HS-5 (cell line): ENCODE data around the gene SLC6A9.

Experiments
- DNase-seq: peaks from one replicate; pipeline ENCODE4 v3.0.0-alpha.2; 2012; ENCODE audit warnings: low read depth

SLC6A9 gene

DNA sequence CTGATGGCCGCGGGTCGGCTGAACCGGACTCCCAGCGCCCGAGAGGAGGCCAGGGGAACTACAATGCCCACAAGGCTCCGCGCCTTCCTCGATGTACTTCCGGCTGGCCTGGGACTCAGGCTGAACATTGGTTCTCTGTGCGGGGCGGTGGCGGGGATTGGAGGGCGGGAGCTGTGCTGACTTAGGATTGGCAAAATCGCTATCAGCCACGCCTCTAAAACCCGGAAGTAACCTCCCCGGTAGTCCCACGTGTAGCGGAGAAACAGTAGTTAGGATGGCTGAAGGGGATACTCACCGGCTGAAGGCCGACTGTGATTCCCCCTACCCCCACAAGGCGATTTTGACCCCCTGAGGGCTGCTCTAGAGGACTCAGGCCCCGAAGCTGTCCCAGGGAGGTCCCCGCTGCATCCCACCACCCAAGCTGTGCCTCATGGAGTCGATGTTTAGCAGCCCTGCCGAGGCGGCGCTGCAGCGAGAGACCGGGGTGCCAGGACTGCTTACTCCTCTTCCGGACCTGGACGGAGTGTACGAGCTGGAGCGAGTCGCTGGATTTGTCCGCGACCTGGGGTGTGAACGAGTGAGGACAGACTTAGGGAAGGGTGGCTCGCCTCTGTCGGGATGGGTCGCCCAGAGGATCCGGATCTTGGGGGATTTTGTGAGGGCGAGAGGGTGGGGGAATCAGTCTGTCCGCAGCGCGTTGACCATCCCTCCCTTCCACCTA lies 61.4 kb downstream of the SLC6A9 start, which contains the start of gene DPH2:
Gene DPH2, plus strand, starts transcription at position 265 of the 721 bp plus-strand sequence. Its CDS starts 166 bp downstream, at position 431.
- peak; percentile 84 for DNase-seq

DNA sequence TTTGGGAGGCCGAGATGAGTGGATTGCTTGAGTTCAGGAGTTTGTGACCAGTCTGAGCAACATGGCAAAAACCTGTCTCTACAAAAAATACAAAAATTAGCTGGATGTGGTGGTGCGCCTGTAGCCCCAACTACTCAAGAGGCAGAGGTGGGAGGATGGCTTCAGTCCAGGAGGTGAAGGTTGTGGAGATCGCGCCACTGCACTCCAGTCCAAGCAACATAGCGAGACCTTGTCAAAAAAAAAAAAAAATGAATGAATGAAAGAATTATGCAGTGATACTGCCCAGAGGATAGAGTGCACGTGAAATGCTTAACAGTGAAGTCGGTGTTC lies 61.9 kb downstream of the SLC6A9 start:
- DNase-seq: no peak

DNA sequence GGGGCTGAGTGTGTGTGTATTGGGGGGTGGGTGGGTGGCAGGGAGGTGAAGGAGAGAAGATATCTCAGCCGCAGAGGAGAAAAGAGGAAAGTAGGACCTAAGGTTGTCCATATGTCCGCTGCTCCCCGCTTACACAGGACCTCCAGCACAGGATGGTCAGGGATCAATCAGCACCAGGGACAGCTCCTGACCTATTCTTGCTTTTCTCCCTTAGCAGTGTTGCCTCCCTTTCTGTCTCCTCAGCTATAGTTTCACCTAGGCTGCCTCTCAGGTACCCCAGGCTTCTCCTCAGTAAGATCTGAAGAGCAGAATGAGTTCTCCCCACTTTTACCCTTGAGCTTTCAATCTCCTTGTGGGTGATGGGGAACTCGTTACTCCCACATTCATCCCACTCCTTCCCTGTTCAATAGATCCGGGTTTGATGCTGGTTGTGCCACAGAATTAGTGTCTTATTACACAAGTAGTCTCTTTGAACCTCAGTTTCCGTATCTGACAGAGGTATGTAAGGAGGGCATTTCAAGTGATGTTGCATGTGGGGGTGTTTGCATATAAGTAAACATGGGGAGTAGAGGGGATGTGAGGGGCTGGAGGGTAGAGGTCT lies 62.8 kb downstream of the SLC6A9 start:
- no peak for DNase-seq

DNA sequence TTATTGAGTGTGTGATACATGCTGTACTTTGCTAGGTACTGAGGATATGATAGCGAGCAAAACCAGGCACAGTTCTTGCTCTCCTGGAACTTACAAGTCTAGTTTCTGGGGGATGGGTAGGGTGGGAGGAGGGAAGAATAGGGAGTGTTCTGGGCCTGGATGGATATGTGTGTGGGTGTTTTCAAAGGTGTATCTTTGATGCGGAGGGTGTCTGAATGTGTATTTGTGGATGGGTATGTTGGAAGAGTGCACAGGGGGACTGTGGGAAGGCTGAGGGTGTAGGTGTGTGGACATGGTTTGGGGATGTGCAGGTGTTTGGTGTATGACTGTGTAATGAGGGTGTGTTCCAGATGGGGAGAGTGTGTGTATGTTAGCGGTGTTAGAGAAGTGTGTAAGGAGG lies 65.9 kb downstream of the SLC6A9 start:
- no peak for DNase-seq

DNA sequence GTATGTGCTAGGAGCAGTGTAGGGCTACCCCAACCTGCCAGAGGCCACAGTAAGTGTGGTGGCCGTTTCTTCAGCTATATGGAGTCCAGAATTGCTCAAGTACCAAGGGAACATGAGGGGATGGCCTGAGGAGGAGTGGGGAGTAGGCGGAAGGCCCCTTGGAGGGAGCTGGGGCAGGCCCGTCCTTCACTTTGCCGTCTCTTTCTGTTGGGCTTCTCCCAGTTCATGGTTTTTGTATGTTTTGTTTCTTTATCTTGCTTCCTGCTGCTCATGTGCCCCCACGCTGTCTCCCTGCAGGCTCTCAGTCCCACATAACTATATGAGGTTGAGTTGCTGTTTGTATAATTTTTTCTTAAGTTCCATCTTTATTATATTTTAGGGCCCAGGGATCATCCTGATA lies 67.4 kb downstream of the SLC6A9 start:
- DNase-seq: no peak

DNA sequence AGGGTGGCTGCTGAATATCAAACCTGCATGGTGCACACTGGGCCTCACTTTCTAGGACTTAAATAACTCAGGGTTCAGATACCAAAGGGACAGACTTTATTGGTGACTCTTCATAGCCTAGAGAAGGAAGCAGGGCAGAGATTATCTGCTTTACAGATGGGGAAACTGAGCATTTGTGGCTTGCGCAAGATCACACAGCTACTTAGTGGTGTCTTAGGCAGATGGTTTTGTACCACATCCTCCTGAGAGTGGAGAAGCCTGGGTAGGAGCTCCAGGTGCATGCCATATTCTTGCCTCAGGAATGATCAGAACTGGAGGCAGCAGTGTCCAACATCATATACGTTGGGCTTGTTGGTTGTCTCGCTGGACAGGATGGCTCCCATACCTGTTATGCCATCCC lies 68.3 kb downstream of the SLC6A9 start:
- no peak for DNase-seq

DNA sequence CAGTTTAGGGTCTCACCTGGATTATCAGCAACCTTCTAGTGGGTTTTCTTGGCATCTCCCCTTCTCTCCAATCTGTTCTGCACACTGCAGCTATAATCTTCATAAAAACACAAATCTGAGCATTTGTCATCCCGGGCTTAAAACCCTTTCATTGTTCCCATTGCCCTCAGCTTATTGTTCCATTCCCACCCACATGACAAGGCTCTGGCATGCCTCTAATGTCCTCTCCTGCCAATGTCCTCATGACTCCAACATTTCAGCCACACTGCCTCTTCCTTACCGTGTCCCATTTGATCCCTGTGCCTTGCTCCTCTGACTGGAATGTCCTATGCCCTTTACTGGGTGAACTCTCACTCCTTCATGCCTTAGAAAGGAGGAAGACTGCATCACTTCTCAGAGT lies 68.9 kb downstream of the SLC6A9 start:
- no peak for DNase-seq

DNA sequence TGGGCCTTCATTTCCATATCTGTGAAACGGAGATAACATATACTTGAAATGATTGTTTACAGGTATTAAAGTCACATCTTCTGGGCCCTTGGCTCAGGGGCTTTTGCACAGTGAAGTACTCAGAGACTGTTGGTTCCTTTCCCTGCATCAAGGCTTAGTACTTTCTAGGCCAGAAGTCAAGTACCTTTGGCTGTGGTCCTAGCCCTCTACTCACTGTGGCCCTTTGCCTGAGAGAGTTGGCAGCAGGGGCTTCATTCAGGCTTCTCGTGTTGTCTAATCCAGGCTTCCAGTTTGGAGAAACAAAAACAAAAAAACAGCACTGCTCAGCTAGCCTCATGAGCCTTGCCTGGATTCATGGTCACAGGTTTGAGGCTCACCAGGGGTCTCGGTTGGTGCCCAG lies 69.6 kb downstream of the SLC6A9 start:
- no peak for DNase-seq

DNA sequence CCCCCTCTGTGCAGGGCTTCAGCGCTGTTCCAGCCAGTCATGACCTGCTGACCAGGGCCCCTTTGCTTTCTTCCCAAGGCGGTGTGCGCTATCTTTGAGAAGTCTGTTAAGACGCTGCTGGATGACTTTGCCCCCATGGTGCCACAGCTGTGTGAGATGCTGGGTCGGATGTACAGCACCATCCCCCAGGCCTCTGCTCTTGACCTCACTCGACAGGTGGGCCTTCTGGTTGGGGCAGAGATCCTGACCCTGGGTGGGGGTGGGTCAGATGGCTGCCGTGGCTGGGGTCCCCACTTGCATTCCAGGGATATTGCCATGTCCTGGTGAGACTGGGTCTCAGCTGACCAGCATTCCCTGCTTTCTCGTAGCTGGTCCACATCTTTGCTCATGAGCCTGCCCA lies 70.5 kb downstream of the SLC6A9 start:
- DNase-seq: no peak

DNA sequence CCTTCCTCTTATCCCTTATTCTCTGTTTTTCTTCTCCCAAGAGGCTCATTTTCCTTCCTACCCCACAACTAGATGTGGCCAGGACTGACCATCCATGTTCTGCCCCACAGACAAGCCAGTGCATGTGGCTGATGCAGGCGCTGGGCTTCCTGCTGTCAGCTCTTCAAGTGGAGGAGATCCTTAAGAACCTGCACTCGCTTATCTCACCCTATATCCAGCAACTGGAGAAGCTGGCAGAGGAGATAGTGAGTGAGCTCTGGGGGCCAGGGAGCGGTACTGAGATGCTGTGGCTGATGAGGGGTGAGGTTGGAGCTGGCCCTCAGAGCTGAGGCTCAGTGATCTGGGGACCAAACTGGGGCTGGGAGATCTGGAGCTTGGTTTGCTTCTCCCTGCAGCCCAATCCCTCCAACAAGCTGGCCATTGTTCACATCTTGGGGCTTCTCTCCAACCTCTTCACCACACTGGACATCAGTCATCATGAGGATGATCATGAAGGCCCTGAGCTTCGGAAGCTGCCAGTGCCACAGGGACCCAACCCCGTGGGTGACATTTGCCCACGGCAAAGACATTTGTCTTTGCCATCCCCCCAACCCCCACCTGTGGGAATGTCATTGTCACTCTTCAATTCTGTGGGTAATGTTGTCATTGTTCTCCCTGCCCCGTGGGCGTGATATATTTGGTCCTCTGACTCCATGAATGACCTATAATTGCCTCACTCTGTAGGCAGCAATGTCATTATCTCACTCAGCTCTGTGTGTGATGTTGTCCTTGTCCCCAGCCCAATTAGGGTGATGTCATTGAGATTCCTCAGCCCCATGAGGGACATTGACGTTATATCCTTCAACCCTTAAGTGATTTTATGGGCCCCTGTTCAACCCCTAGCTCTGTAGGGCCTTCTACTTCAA lies 72.7 kb downstream of the SLC6A9 start:
- no peak for DNase-seq

DNA sequence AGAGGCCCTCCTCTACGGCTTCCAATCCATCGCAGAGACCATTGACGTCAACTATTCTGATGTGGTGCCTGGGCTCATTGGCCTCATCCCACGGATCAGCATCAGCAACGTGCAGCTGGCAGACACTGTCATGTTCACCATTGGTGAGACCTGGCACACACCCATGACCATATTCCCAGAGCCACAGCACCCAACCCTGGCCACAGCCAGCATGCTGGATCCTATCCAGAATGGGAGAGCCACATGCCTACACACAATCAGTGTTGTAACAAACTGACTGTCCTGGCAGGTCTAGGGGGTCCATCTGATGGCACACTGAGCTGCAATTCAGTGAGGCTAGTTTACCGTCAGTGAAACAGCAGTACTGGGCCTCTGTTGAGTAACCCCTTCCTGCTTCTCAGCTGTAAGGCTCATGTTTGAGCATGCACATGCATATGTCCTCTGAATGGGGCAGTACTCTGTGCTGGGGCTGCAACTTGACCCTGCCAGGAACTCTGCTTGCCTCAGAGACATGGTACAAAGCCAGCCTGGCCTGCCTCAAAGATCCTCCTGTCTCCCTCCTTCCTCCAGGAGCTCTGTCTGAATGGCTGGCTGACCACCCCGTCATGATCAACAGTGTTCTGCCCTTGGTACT lies 73.7 kb downstream of the SLC6A9 start:
- no peak for DNase-seq

DNA sequence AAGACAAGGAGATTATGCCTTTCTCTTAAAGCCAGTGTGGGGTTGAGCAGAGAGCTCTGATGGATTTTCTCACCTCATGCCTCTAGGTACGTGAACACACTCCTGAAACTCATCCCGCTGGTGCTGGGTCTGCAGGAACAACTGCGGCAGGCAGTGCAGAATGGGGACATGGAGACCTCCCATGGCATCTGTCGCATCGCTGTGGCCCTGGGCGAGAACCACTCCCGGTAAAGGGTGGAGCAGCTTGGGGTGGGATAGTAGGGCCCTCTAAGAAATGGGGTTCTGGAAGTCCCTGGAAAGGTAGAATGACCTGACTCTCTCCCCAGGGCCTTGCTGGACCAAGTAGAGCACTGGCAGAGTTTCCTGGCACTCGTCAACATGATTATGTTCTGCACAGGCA lies 75.0 kb downstream of the SLC6A9 start:
- no peak for DNase-seq

DNA sequence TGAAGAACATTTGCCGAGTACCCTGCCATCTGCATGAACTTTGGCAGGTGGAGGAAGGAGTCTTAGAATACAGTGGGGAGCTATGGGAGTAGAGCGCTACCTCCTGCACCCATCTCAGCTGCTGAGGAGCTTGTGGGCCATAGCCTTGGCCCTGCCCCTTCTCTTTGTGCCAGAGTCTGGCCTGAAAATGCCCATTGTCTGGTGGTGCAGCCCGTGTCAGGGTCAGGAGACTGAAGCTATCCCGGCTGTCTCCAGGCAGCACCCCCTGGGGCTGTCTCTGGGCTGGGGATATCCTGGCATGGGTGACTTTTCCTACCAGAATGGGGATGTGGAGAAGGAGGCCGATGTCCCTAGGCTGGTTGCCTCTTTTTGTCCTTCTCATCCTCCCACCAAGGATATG lies 77.2 kb downstream of the SLC6A9 start:
- no peak for DNase-seq

DNA sequence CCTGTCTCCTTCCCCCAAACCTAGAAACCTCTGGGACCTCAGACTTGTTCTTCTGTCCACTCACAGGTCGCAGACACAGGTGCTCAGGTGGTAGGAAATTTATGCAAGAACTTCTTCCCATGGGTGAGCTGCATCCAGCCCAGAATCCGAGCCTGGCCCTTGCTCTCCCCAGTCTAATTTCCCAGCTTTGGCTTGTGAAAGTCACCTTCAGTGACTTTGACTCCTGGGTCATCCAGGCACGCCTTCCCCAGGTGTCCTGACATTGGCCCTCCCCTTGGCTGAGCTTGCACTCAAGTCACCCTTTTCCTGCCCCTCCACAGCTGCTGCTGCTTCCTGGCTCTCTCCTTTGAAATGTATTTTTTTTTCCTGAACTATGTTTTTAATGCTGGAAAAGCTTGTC lies 77.9 kb downstream of the SLC6A9 start:
- DNase-seq: no peak

DNA sequence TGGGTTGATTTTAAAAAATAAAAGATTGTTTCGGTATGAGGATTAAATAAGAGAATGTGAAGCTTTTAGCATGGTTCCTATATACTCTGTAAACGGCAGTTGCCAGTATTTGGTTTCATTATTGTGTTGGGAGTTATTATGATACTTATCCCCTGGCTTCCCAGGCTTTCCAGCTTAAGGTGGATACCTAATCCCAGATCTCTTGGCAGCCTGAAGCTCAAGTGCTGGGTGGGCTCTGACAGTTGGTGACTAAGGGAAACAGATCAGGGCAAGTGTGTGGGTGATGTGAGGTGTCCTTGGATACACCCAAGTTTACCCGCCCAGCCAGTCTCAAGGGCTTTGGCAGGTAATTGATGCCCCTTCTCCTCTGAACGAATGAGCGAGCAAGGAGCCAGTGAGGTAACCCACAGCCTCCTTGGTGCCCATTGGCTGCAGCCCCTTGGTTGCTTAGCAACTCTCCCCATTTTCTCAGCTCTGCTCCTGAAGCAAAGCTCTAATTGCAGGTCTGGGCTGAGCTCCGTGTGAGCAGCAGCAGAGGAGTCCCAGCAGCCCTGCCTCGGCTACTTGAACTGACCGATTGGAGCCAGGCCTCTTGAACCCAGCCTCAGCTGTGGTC lies 78.4 kb downstream of the SLC6A9 start:
- DNase-seq: no peak

DNA sequence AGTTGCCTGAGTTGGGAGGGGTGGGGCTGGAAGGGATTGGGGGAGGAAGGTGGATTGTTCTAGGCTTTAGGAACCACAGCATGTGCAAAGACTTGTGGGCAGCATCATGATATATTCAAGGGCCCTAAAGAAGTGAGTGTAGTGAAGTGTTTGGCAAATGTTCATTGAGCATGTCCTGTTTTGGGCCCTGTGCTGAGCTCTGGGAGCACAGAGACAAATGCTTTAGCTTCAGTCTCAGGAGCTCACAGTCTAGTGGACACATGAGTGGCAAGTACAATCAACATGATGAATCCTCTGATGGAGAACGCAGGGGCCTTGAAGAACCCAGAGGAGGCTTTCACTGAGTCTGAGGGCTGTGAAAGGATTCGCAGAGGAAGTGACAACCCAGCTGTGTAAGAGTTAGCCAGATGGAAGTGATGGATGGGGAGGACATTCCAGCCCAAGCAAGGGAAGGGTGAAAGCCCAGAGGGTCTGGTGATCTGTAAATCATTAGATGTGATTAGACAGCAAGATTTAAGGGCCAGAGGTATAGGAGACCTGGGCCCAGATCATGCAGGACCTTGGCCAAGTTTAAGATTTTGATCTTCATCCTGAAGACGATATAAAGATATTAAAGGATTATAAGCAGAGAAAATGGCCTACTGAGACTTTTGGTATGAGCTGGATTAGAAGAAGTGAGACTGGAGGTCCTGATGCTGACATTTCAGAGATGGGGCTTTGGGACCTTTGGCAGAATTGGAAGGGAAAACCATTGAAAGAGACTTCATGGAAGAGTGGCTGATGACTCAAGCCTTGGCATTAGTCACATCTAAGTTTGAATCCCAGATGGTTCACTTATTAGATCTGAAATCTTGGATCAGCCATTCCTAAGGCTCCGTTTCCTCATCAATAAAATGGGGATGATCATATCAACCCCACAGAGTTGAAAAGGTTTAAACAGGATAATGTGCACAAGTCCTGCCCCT lies 80.0 kb downstream of the SLC6A9 start:
- DNase-seq: no peak

DNA sequence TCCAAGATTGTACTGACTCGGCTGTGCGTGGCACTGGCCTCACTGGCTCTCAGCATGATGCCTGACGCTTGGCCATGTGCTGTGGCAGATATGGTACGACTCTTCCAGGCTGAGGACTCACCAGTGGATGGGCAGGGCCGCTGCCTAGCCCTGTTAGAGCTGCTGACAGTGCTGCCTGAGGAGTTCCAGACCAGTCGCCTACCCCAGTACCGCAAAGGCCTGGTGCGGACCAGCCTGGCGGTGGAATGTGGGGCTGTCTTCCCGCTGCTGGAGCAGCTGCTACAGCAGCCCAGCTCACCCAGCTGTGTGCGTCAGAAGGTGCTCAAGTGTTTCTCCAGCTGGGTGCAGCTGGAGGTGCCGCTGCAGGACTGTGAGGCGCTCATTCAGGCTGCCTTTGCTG lies 81.6 kb downstream of the SLC6A9 start:
- no peak for DNase-seq

DNA sequence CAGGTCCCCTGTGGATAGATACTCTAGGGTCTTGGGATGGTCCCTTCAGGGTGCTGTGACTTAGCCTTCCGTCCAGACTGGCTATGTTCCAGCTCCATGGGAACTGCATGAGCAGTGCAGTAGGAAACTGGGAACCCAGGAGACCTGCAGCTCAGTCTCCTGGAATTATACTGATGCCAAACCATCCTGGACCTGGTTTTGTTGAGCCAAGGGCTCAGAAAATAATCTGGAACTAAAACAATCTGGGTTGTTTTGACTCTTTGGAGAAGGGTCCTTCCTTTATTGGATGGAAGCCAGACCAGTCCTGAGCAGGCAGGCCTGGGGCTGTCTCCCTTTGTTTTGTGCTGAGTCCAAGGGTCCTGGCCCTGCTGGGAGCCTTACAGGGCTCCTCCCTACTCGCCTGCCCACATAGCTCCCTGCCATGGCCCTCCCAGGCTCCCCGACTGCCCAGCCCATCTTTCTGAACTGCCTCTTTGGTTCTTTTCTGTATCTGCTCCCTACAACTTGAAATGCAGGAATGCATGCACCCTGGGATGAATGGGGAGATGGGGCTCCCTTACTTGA lies 83.3 kb downstream of the SLC6A9 start:
- no peak for DNase-seq

DNA sequence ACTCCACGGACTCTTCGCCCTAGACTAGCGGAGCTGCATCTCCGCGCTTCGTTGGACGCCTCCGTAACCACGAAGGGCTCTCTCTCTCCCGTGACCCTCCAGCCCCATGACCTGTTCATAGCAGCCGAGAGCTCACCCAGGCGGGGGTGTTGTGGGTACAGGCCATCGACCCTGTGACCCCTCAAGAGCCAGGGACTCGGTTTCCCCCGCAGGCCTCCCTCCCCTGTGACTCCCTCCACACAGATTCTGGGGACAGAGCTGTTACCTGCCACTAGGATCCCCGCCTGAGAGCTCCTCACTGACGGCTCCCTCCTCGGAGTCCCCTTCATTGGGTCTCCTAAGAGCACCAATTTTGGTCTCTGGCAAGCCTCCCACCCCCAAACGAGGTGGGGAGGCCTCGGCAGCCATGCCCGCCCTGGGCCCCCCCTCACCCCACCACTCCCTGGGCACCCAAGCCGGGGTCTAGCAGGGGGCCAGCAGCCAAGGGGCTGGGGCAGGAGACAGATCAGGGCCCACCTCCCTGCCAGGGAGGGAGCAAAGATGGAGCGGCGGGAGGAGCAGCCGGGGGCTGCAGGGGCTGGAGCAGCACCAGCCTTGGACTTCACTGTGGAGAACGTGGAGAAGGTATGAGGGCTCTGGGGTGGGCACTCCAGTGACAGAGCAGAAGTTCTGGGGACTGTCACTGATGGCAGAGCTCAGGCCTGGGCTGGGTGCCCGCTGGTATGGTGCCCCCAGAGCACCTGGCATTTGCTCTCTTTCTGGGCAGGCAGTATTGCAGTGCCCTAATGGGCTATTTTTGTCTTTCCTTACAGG lies 84.0 kb downstream of the SLC6A9 start:
- DNase-seq: no peak
